Osteocyte (in vitro differentiated cells): ENCODE data around the gene CLEC2A. TPM values are rescaled to one million over a fixed set of nuclear protein-coding genes. Genes with fewer than 3 reads are reported as not detected.
"Not testable (repeated sequence)": the region's sequence is repeated elsewhere in the genome, so short reads cannot be mapped to it uniquely, and the experiment has no call there.

Experiments
- DNase-seq: peaks from one replicate; pipeline ENCODE4 v3.0.0; 2021; ENCODE audit warnings: mixed read lengths; ENCODE audit not compliant: unreplicated experiment; ENCODE audit errors: extremely low spot score
- H3K27ac Mint-ChIP-seq: one replicate; pipeline ENCODE4 v1.8.0; 2021; ENCODE audit warnings: mild to moderate bottlenecking, mixed read lengths; ENCODE audit not compliant: unreplicated experiment
- H3K27me3 Mint-ChIP-seq: one replicate; pipeline ENCODE4 v1.8.0; 2021; ENCODE audit warnings: mixed read lengths; ENCODE audit not compliant: unreplicated experiment
- H3K36me3 Mint-ChIP-seq: one replicate; pipeline ENCODE4 v1.8.0; 2021; ENCODE audit warnings: mixed read lengths; ENCODE audit not compliant: unreplicated experiment
- H3K4me1 Mint-ChIP-seq: one replicate; pipeline ENCODE4 v1.8.0; 2021; ENCODE audit warnings: mixed read lengths; ENCODE audit not compliant: unreplicated experiment
- H3K4me3 Mint-ChIP-seq: one replicate; pipeline ENCODE4 v1.8.0; 2021; ENCODE audit warnings: mild to moderate bottlenecking, moderate library complexity, mixed read lengths; ENCODE audit not compliant: unreplicated experiment
- H3K9me3 Mint-ChIP-seq: one replicate; pipeline ENCODE4 v1.8.0; 2021; ENCODE audit warnings: mixed read lengths; ENCODE audit not compliant: unreplicated experiment
- CTCF ChIP-seq: fragments of 200-600 bp; sonication (generic); IDR thresholded peaks from 2 replicates; pipeline ENCODE4 v1.5.0; 2021; ENCODE audit warnings: antibody characterized with exemption, mild to moderate bottlenecking, moderate library complexity
- long read RNA-seq: library from polyadenylated mRNA; unstranded; transcript quantifications from one replicate; pipeline ENCODE4 v2.0.0, GENCODE V29; 2021
- total RNA-seq: library from RNA; stranded (reverse); gene quantifications from 2 replicates; pipeline ENCODE4 v1.2.1, GENCODE V29; 2021

CLEC2A gene
- not detected in 2 replicates for total RNA-seq
- long read RNA-seq = 0 reads

GRCh38 chr12:9932270-9932669, at the start of gene CLEC2A:
CLEC2A (minus strand) TSS chr12:9932370; CDS start chr12:9932329, 41 bp downstream.
- no peaks in the 10 kb centered on the region for H3K36me3 Mint-ChIP-seq
- H3K9me3 Mint-ChIP-seq = no peaks in the 10 kb centered on the region
- no peak for TF ChIP-seq CTCF
- no peak within 1 kb of the TSS for H3K4me3 Mint-ChIP-seq
- H3K27ac Mint-ChIP-seq = no peak within 1 kb of the TSS
- H3K4me1 Mint-ChIP-seq = no peaks in the 10 kb centered on the region
- H3K27me3 Mint-ChIP-seq = peaks cover 16% of the 10 kb centered on the region
- DNase-seq = no peak

- peaks cover 22% of the 10 kb centered on the region for H3K27me3 Mint-ChIP-seq
- no peak overlapping the region for H3K4me3 Mint-ChIP-seq
- H3K36me3 Mint-ChIP-seq = no peaks in the 10 kb centered on the region
- TF ChIP-seq CTCF = no peak
- peaks cover 2% of the 10 kb centered on the region for H3K9me3 Mint-ChIP-seq
- H3K27ac Mint-ChIP-seq = no peak overlapping the region
- H3K4me1 Mint-ChIP-seq = no peaks in the 10 kb centered on the region
- no peak for DNase-seq
These were observed 48.0 kb upstream of the CLEC2A start for GRCh38 chr12:9980126-9980525.

- no peak for DNase-seq
- no peaks in the 10 kb centered on the region for H3K4me1 Mint-ChIP-seq
- peaks cover 4% of the 10 kb centered on the region for H3K9me3 Mint-ChIP-seq
- H3K36me3 Mint-ChIP-seq = no peaks in the 10 kb centered on the region
- H3K27ac Mint-ChIP-seq = no peak overlapping the region
- no peak overlapping the region for H3K4me3 Mint-ChIP-seq
- TF ChIP-seq CTCF = no peak
- peaks cover 23% of the 10 kb centered on the region for H3K27me3 Mint-ChIP-seq
These were observed 45.7 kb upstream of the CLEC2A start for GRCh38 chr12:9977916-9978315.

- not testable (repeated sequence) for H3K4me3 Mint-ChIP-seq, H3K36me3 Mint-ChIP-seq, H3K27ac Mint-ChIP-seq, DNase-seq, H3K9me3 Mint-ChIP-seq, H3K4me1 Mint-ChIP-seq
- H3K27me3 Mint-ChIP-seq = peaks cover 20% of the 10 kb centered on the region
These were observed 44.5 kb upstream of the CLEC2A start for GRCh38 chr12:9976626-9977025.

GRCh38 chr12:9975614-9976013, 43.4 kb upstream of the CLEC2A start:
- Mint-ChIP-seq H3K4me3 (no peak overlapping the region), H3K27me3 (peaks cover 18% of the 10 kb centered on the region), H3K9me3 (peaks cover 4% of the 10 kb centered on the region), H3K36me3 (no peaks in the 10 kb centered on the region), H3K4me1 (no peaks in the 10 kb centered on the region), H3K27ac (no peak overlapping the region)
- no peak for DNase-seq
- TF ChIP-seq CTCF = no peak

- not testable (repeated sequence) for H3K4me3 Mint-ChIP-seq, DNase-seq, H3K36me3 Mint-ChIP-seq
These were observed 42.6 kb upstream of the CLEC2A start for GRCh38 chr12:9974731-9975130.

More at GRCh38 chr12:9974731-9975130, 42.6 kb upstream of the CLEC2A start:
- H3K4me1 Mint-ChIP-seq, H3K27ac Mint-ChIP-seq, H3K9me3 Mint-ChIP-seq: not testable (repeated sequence)
- peaks cover 18% of the 10 kb centered on the region for H3K27me3 Mint-ChIP-seq
